Liver (tissue), 3 donors: ENCODE data around the gene RAB3C.

Experiments used
- CTCF ChIP-seq: fragments of 150-350 bp; IDR thresholded peaks from 2 replicates; pipeline ENCODE4 v1.5.1; 2017; ENCODE audit warnings: improper control_type of control experiment, low read depth, low read length; ENCODE audit not compliant: missing input control
- EGR1 ChIP-seq, 2 donors: IDR thresholded peaks; 2 replicates each; pipeline ENCODE4 v1.6.1; 2016 to 2018; ENCODE audit warnings: antibody characterized with exemption in 2 of 2, low read depth in 2 of 2
- JUND ChIP-seq, 2 donors: IDR thresholded peaks; 2 replicates each; pipeline ENCODE4 v1.6.1; 2016; ENCODE audit warnings: antibody characterized with exemption in 2 of 2
- NR2F2 ChIP-seq: IDR thresholded peaks from 2 replicates; pipeline ENCODE4 v1.6.1; 2016; ENCODE audit warnings: antibody characterized with exemption
- RAD21 ChIP-seq, 2 donors: IDR thresholded peaks; 2 replicates each; pipeline ENCODE4 v1.6.1; 2016; ENCODE audit warnings: antibody characterized with exemption in 2 of 2, mild to moderate bottlenecking in 2 of 2
- YY1 ChIP-seq: IDR thresholded peaks from 2 replicates; pipeline ENCODE4 v1.6.1; 2016; ENCODE audit warnings: antibody characterized with exemption, mild to moderate bottlenecking
- ZBTB33 ChIP-seq: IDR thresholded peaks from 2 replicates; pipeline ENCODE4 v1.6.1; 2016; ENCODE audit warnings: antibody characterized with exemption
- TF ChIP-seq, protein P1 (sequence below): IDR thresholded peaks from 2 replicates; pipeline ENCODE4 v1.6.1; 2016; ENCODE audit warnings: antibody characterized with exemption
- TF ChIP-seq, protein P2 (sequence below): IDR thresholded peaks from 2 replicates; pipeline ENCODE4 v1.6.1; 2016; ENCODE audit warnings: antibody characterized with exemption, mild to moderate bottlenecking
- donor health status: healthy.
- donor health status: healthy.

DNA sequence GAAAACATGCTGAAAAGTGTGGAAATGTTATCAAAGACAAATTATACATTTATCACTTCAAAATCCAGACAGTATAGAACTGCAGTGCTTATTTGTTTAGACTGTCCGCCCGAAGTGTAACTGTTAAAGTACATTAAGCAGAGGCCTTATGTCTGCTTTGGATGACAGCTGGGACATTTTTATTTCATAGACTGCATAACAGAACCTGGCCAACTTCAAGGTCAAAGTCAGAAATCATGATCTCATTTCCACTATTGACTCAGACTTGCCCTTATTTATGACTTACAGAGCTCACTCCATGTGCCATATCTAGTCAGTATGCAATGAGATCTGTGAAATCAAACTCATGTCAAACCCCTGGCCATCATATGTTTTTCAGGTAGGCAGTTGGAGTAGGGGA is 87.7 kb downstream of the RAB3C start:
- TF ChIP-seq CTCF, result no peak
- no peak for TF ChIP-seq JUND (IDR thresholded peaks at IDR 0.05)
- TF ChIP-seq EGR1 (IDR thresholded peaks at IDR 0.05; ENCODE audit: low read depth in 2 of 2), result no peak
- TF ChIP-seq, protein P1, sequence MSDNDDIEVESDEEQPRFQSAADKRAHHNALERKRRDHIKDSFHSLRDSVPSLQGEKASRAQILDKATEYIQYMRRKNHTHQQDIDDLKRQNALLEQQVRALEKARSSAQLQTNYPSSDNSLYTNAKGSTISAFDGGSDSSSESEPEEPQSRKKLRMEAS, result no peak
- no peak for TF ChIP-seq YY1
- no peak for TF ChIP-seq NR2F2
- TF ChIP-seq, protein P2, sequence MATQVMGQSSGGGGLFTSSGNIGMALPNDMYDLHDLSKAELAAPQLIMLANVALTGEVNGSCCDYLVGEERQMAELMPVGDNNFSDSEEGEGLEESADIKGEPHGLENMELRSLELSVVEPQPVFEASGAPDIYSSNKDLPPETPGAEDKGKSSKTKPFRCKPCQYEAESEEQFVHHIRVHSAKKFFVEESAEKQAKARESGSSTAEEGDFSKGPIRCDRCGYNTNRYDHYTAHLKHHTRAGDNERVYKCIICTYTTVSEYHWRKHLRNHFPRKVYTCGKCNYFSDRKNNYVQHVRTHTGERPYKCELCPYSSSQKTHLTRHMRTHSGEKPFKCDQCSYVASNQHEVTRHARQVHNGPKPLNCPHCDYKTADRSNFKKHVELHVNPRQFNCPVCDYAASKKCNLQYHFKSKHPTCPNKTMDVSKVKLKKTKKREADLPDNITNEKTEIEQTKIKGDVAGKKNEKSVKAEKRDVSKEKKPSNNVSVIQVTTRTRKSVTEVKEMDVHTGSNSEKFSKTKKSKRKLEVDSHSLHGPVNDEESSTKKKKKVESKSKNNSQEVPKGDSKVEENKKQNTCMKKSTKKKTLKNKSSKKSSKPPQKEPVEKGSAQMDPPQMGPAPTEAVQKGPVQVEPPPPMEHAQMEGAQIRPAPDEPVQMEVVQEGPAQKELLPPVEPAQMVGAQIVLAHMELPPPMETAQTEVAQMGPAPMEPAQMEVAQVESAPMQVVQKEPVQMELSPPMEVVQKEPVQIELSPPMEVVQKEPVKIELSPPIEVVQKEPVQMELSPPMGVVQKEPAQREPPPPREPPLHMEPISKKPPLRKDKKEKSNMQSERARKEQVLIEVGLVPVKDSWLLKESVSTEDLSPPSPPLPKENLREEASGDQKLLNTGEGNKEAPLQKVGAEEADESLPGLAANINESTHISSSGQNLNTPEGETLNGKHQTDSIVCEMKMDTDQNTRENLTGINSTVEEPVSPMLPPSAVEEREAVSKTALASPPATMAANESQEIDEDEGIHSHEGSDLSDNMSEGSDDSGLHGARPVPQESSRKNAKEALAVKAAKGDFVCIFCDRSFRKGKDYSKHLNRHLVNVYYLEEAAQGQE, result no peak
- TF ChIP-seq ZBTB33, result no peak
- TF ChIP-seq RAD21 (IDR thresholded peaks at IDR 0.05), result no peak
